ENCODE results near the gene ALG8.
"Not testable (repeated sequence)": the region's sequence is repeated elsewhere in the genome, so short reads cannot be mapped to it uniquely, and the experiment has no call there.

The ALG8 gene

GRCh38 chr11:78061088-78061920 lies 78.1 kb downstream of the ALG8 start:
- H3K9me3 Mint-ChIP-seq: no peaks in the 10 kb centered on the region
- no peaks in the 10 kb centered on the region for H3K4me1 Mint-ChIP-seq (ENCODE audit: low read depth)
- no peaks in the 10 kb centered on the region for H3K27me3 Mint-ChIP-seq (ENCODE audit: low read depth)
- H3K27ac Mint-ChIP-seq: no peak overlapping the region
- no peak overlapping the region for H3K4me3 Mint-ChIP-seq
- peaks cover 4% of the 10 kb centered on the region for H3K36me3 Mint-ChIP-seq (ENCODE audit: low read depth)

DNA sequence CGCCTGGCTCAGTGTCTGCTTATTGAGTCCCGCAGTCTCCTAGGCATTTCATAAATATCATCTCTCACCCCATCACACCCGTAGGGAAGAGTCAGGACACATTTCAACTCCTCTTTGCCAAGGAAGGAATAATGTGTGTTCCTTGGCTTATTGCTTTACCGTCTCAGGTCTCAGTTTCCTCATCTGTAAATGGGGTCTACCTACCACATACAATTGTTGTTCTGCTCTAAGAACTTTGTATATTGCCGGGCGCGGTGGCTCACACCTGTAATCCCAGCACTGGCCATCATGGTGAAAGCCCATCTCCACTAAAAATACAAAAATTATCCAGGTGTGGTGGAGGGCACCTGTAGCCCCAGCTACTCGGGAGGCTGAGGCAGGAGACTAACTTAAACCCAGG lies 78.9 kb downstream of the ALG8 start:
- H3K27ac Mint-ChIP-seq: no peak overlapping the region
- H3K4me1 Mint-ChIP-seq (ENCODE audit: low read depth): no peaks in the 10 kb centered on the region
- no peaks in the 10 kb centered on the region for H3K9me3 Mint-ChIP-seq
- H3K4me3 Mint-ChIP-seq: no peak overlapping the region
- H3K27me3 Mint-ChIP-seq (ENCODE audit: low read depth): no peaks in the 10 kb centered on the region
- H3K36me3 Mint-ChIP-seq (ENCODE audit: low read depth): peaks cover 4% of the 10 kb centered on the region

DNA sequence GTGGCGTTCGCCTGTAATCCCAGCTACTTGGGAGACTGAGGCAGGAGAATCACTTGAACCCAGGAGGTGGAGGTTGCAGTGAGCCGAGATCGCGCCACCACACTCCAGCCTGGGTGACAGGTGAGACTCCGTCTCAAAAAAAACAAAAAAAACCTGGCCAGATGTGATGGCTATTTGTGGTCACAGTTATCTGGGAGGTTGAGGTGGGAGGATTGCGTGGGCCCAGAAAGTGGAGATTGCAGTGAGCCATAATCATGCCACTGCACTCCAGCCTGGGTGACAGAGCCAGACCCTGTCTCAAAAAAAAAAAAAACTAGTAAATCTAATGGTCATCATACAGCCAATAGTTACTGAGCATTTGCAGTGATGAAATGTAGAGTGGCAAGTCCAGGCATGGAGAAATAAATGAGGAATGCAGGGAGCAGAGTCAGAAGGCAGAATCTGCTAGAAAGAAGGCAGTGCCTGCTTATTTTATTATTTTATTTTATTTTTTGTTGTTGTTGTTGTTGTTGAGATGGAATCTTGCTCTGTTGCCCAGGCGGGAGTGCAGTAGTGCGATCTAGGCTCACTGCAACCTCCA lies 79.6 kb downstream of the ALG8 start:
- H3K27me3 Mint-ChIP-seq (ENCODE audit: low read depth); H3K4me3 Mint-ChIP-seq; H3K36me3 Mint-ChIP-seq (ENCODE audit: low read depth); H3K27ac Mint-ChIP-seq; H3K4me1 Mint-ChIP-seq (ENCODE audit: low read depth); H3K9me3 Mint-ChIP-seq: not testable (repeated sequence)

- Mint-ChIP-seq H3K27ac (no peak overlapping the region), H3K4me3 (no peak overlapping the region), H3K27me3 (ENCODE audit: low read depth) (no peaks in the 10 kb centered on the region), H3K36me3 (ENCODE audit: low read depth) (peaks cover 2% of the 10 kb centered on the region), H3K4me1 (ENCODE audit: low read depth) (peaks cover 2% of the 10 kb centered on the region), H3K9me3 (no peaks in the 10 kb centered on the region)
Measured at GRCh38 chr11:78057462-78058055, 81.9 kb downstream of the ALG8 start.

DNA sequence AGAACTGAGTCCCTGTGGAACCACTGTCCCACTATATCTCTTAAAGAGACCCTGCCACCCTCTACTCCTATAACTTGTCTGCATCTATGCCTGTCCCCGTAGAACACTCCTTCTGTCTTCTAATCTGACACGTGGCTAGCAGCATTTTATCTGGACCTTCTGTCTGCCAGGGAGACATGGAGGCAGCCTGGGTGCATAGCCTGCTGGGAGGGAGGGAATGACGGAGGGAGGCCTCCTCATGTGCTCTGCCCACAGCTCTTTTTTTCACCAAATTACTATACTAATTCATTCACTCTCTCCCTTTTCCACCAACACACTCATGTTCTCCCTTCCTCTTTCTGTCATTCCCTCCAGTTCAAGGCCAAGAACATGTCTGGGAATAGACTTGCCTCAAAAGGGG lies 83.3 kb downstream of the ALG8 start:
- H3K27ac Mint-ChIP-seq: no peak overlapping the region
- H3K27me3 Mint-ChIP-seq (ENCODE audit: low read depth): no peaks in the 10 kb centered on the region
- no peaks in the 10 kb centered on the region for H3K9me3 Mint-ChIP-seq
- peaks cover 4% of the 10 kb centered on the region for H3K4me1 Mint-ChIP-seq (ENCODE audit: low read depth)
- no peak overlapping the region for H3K4me3 Mint-ChIP-seq
- peaks cover 2% of the 10 kb centered on the region for H3K36me3 Mint-ChIP-seq (ENCODE audit: low read depth)

DNA sequence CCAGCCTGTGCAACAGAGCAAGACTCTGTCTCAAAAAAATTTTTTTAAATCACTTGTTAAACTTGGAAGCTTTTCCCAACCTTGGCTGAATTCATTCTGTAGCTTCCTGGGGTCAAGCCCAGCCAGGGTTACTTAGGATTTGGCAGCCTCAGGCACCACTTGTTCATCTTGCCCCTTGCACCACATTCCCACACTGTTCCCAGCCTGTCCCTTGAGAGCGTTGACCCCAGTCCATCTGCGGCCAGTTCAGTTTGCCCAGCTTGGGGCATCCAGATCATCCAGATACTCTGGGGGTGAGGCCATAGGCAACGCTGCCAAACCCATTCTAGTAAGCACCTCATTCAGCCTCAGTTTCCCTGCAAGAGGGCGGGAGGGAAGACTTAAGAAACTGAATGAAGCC lies 84.5 kb downstream of the ALG8 start:
- H3K9me3 Mint-ChIP-seq: no peaks in the 10 kb centered on the region

DNA sequence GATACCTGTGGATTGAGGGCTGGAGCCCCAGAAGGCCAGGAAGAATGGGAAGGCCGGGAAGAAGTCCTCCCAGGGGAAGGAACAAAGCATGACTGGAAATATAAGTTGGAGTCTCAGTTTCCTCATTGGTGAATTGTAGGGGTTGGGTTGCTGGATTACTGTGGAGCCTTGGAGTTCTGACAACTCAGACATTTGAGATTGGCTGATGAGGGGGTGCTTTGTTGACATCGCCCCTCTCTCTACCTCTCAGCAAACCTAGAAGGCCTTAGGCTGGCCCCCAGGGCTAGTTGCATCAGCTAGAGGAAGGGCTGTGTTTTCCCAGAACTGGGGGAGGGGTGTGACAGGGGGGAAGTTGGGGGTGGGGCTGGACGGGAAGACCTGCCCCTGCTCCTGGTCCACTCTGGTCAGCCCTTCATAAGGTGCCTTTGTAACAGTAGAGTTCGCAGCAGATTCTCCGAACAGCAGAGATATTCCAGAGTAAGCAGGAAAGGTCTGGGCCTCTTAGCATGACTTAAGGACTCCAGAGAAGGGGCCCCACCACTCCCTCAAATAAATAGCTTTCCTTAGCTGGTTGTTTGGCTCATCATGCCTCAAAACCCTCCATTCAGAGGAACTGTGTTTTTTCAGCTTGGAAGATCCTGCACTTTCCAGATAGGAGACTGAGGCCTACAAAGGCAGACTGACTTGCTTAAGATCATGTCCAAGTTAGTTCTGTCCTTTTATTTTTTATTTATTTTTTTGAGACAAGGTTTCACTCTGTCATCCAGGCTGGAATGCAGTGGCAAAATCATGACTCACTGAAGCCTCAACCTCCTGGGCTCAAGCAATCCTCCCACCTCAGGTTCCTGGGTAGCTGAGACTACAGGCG lies 88.2 kb downstream of the ALG8 start:
- H3K36me3 Mint-ChIP-seq (ENCODE audit: low read depth): peaks cover 3% of the 10 kb centered on the region
- no peaks in the 10 kb centered on the region for H3K9me3 Mint-ChIP-seq
- no peak overlapping the region for H3K4me3 Mint-ChIP-seq
- H3K27me3 Mint-ChIP-seq (ENCODE audit: low read depth): no peaks in the 10 kb centered on the region
- H3K27ac Mint-ChIP-seq: peak overlapping the region; percentile 63
- peaks cover 14% of the 10 kb centered on the region for H3K4me1 Mint-ChIP-seq (ENCODE audit: low read depth)

More for the DNA sequence above, 84.5 kb downstream of the ALG8 start:
- Mint-ChIP-seq H3K36me3 (ENCODE audit: low read depth) (peaks cover 3% of the 10 kb centered on the region), H3K4me3 (no peak overlapping the region), H3K27ac (no peak overlapping the region), H3K4me1 (ENCODE audit: low read depth) (peaks cover 11% of the 10 kb centered on the region), H3K27me3 (ENCODE audit: low read depth) (no peaks in the 10 kb centered on the region)

Data from T-helper 1 cell treated with Interleukin-12 subunit alpha and Interleukin-12 subunit beta and Interleukin-4 antibody, amounts not matched to agents 30 μg/mL and 1 μg/mL, for 36 hours (primary cell).